NB4 (cell line): ENCODE data around the gene DGKD.

ENCODE experiments used
- CTCF ChIP-seq: IDR thresholded peaks from one replicate; pipeline ENCODE4 v1.5.1; 2012; ENCODE audit warnings: low read depth, low read length
- MAX ChIP-seq: IDR thresholded peaks from 2 replicates; pipeline ENCODE4 v1.6.1; 2011; ENCODE audit warnings: low read depth, low read length
- POLR2A ChIP-seq: IDR thresholded peaks from 2 replicates; pipeline ENCODE4 v1.6.1; 2011; ENCODE audit warnings: mild to moderate bottlenecking; ENCODE audit not compliant: insufficient read length; ENCODE audit errors: extremely low read depth

- TF ChIP-seq CTCF (no peak), POLR2A (no peak), MAX (no peak)
These were observed 46.7 kb upstream of the DGKD start, which contains the start of gene SAG for GRCh38 chr2:233307565-233307964.
